HG03039 (cell line): ENCODE measurements around the gene DOK3.
"Not testable (repeated sequence)": the region's sequence is repeated elsewhere in the genome, so short reads cannot be mapped to it uniquely, and the experiment has no call there.

ENCODE experiments used
- ATAC-seq: cut with Tn5 transposase; IDR thresholded peaks from one replicate; pipeline ENCODE4 v1.9.1; 2021; ENCODE audit warnings: mild to moderate bottlenecking, moderate library complexity; ENCODE audit not compliant: unreplicated experiment

DOK3 gene

DNA sequence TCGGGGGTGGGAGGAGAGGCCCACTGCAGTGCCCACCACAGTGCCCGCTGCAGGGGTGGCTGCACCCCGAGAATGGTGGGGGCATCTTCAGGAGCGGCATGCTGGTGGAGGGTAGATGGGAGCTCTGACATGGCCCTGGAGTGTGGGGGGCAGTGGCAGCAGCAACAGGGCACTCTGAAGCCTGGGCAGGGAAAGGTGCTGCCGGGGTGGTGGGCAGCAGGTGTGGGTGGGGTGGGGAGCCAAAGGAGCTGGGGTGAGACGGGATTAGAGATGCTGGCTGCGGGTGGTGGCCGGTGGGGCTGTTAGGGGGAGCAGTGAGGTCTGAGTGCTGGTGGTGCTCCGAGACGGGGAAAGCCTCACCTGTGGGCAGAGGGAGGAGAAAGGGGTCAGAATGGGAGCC is 26.8 kb upstream of the DOK3 start:
- ATAC-seq: no peak

DNA sequence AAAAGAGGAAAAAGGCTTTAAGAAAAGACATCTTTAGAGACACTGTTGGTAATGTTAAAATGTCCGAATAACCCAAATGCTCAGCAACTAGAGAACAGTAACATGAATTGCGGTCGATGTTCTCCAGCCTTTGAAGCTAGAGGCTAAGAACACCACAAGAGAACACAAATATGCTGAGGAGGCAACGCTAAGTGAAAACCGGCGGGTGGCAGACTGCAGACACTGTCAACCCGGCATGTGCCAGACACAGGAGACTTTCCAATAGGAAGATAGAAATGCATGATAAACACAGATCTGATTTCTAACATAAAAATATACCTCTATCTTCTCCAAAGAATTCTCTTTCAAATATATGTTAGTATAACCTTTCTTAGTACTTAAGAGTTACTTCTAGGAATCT is 25.5 kb upstream of the DOK3 start:
- no peak for ATAC-seq

DNA sequence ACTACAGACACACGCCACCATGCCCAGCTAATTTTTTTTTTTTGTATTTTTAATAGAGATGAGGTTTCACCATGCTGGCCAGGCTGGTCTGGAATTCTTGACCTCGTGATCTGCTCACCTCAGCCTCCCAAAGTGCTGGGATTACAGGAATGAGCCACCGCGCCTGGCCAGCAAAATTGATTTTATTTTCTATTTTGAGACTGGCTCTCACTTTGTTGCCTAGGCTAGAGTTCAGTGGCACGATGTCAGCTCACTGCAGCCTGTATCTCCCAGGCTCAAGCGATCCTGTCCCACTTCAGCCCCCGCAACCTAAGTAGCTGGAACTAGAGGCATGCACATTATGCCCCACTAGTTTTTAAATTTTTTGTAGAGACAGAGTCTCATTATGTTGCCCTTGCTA is 24.8 kb upstream of the DOK3 start:
- not testable (repeated sequence) for ATAC-seq

DNA sequence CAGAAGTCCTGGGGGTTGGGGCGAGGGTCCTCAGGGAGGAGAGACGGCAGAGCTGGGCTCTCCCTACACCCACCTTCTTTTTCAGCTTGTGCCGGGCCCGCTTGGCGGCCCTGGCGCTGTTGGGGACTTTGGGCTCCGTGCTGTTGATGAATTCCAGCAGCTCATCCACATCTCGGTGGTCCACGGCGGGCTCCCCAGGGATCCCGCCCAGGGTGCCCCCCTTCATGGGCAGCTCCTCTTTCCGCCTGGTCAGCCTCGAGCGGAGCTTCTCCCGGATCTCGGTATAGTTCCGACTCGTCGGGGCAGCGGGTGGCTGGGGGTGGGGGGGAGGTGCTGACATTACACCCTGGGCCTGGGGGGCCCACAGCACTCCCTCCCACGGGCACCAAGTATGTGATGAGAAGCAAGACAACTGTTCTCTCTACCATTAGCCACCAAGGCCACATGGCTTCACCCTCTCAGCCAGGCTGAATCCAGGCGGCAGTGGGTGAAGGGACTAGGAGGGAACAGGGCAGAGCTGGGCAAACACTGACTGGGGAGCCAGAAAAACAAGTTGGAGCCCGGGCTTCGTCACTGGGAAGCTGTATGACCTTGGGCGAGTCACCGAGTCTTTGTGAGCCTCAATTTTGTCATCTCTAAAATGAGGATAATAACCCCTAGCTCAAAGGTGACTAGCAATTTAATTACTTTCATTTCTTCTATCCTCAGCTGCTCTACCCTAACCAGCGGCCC is 21.7 kb upstream of the DOK3 start:
- no peak for ATAC-seq

DNA sequence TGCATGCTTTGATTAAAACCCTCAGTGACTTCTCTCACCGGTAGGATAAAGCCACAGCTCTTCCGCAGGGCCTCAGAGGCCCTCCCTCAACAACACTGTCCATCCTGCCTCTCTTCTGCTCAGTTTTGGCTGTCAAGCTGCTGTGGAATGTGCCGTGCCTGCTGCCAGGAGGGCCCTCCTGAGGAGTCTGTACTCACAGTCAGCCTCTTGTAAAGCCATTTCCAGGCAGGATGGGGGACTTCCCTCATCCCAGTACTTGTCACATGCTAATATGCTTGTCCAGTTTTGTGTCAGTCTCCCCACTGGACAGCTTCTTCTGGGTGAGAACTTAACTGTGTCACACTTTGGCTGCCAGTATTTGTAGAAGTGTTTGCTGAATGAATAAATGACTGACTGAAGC is 21.0 kb upstream of the DOK3 start:
- no peak for ATAC-seq

DNA sequence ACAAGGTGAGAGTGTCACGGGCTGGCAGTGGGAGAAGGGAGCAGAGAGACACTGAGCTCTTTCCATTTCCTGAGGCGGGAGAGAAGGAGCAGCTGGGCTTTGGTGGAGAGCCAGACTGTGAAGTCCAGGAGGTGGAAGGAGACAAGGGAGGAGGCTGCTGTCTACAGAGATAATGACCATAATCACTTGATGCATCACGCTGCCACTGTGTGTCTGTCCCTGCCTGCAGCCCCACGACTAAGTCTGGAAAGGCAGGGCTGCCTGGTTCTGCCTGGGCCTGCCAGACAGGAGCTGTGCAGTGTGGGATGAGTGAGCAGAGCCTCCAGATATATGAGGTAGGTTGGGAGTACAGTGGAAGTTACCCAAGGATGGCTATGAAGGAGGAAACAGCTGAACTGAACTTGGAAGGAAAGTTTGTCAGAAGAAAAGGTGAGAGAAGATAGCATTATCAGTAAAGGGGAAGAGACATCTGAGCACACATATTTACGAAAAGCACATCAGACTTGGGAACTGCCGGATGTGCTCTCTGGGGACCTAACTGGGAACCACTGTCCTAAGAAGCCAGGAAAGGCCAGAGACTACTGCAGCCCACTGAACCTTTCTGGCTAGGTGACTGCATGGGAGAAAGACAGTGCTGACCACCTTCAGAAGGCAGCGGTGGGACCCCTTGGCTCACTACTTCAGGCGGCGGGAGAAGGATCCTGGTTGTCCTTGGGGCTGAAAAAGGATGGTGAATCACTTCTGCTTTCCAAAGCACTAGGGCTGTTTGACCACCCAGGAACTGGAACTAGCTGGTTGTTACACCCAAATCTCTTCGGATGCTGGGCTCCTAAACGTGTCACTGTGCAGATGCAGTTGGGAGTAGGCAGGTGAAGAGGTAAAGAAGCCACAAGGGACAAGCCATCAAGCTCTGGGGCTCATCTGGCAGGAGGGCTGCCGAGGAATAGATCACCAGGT is 19.9 kb upstream of the DOK3 start:
- no peak for ATAC-seq

DNA sequence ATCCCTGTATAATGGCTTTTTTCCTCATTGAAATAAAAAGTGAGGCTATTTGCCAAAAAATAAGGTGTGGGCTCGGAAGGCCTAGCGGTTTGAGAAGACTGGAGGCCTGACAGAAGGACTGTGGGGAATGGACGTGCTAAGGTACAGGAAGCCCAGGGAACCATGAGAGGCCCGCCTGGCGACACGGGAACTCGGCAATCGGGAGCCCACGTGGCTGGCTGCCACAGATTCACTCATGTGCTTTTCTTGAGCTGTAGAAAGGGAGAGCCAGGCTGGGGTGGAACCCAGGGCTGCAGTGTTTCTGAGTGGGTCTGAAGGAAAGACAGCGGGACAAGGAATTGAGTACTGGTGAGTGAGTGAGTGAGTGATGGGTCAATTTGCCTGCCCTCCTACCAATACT is 19.0 kb upstream of the DOK3 start:
- ATAC-seq: no peak

DNA sequence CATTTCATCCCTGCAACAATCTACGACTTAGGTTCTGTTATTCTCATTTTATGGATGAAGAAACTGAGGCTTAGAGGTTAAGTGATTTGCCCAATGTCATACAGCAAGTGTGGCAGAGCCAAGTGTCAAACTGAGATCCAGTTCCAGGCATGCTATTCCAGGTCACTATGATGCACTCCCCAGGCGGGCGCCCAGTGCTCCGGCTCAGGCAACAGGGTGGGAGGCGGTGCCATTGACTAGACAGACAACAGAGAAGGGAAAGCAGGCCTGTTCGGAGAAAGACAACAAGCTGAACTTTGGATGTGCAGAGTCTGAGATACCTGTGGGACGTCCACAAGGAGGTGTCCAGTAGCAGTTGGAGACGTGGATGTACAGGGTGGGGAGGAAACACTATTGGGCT is 18.0 kb upstream of the DOK3 start:
- no peak for ATAC-seq

DNA sequence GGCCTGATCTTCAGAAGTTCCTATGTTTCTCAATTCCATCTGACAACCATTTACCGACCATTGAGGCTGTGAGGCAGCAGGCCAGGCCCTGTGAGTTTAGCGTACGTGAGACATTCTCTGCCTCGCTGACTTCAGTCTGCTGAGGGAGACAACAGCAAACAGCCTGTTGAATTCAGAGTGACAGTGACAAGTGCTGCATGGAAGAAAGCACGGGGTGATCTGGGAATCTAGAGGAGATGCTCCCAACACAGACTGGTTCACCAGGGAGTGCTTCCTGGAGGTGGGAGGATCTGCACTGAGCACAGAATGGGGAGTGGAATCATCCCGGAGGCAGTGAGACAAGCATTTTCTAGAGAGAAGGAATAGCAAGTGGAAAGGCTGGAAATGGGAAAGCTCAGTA is 17.2 kb upstream of the DOK3 start:
- no peak for ATAC-seq

DNA sequence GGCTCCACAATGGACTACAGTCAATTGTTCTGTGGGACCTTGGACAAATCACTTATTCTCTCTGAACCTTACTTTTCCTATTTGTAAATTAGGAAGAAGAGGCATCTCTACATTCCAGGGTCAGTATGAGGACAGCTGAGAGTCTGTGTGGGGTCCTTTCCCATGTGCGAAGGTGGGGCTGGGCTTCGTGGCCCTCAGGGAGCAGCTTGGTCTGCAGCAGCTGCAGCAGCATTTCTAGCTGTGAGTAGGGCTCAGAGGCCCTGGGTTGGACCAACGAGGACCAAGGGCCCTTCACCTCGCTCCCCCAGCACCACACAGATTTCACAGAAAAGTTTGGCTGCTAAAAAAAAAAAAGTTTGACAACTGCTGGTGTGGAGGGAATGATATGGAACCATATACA is 16.6 kb upstream of the DOK3 start:
- ATAC-seq: no peak

DNA sequence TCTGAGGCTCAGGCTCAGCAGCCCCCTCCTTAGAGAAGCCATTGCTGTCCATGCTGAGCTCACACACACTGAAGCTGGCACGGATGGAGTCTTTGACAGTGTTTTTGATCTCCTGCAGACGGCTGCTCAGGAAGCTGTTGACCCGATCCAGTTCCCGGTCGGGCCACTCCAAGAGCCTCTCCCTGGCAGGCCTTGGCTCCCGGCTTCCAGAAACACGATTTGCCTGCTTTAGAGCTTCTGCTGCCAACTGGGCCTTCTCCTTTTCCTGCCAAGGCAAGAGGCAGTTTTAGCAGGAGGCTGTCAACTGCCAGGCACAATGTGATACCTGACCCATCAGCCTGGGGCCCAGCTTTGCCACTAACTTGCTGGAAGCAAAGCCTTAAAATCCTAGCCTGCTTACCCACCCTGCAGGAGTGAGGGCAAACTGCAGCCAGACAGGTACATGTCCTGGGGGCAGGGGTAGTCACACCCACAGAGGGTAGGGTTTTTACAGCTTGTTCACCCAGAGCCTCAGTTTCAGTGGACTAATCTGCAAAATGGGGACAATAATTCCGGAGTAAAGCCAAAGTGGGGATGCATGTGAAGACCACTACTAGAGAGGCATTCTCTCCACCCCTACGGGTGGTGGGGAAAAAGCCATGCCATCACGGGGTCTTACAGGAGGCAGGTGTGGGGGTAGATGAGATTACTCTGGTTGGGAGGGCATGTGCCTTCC is 15.5 kb upstream of the DOK3 start:
- no peak for ATAC-seq

DNA sequence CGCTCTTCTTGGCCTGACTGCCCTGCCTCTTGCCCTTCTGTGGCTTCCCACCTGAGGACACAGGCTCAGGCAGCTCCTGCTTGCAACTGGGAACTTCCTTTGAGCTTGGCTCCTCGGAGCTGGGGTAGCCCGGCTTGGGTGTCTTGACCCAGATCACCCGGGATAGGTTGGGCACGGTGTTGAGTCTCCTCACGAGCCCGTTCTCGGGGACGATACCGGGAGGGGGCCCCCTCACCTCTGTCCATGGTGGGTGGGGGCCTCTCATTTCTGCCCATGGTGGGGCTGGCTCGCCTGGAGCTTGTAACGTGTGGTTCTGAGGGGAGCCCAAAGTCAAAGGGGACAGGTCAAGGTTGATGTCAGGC is 14.9 kb upstream of the DOK3 start:
- no peak for ATAC-seq

DNA sequence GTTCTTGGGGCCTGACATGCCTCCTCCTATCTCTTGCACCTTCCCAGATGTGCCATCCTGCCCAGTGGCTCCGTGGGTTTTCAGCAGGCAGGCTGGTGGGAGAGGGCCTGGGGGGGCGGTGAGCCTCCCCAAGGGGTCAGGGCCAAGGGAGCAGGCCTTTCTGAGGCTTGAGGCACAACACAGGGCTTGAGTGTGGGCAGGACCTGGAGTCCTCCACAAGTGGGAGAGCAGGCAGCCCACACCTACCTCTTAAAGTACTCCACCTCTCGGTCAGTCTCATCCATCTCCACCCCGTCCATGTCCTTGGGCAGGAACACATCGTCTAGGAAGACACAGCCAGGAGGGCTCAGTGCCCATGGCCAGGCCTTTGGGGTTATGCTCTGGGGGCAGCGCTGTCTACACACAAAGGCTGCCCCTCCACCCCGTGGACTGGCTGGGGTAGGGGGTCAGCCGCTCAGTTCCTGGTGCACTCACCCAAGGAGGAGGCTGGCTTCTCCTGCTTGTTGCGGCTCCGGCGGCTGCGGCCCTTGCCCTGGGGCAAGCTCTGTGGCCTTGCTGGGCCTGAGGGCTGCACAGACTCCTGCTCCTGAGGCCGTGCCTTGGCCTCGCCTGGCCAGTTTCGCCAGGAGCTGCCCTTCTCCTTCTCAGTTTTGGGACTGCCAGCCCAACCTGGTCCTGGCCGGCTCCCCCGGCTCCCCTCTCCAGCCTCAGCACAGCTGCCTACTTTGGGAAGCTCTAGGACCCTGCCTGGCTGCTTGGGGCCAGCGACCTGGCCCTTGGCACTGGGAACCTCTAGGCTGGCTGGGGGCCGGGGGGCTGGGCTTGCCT is 14.3 kb upstream of the DOK3 start:
- no peak for ATAC-seq

DNA sequence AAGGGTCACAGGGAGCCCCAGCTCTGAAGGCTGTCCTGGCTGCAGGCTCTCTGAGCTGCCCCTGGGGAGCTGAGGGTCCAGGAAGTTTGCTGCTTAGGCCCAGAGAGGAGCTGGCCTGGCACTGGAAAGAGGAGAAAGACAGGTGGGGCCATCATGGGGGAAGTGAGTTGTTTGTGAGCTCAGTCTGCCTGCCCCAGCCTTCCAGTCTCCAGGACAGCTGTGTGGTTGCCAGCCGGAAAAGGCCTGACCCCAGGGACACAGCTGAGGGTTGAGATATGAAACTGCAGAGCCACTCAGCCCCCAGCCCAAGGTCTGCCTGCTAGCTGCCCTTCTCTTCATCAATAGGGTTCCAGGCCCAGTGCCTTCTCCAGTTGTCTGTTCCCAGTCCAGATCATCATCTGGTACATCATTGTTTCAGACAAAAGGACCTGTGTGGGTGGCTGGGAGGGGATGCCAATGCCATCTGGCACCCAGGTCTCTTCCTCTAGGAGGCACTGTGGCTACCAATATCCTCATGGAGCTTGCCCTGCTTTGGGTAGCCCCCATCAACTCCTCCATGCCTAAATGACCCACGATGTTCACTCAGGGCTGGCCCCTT is 11.4 kb upstream of the DOK3 start:
- ATAC-seq: no peak

DNA sequence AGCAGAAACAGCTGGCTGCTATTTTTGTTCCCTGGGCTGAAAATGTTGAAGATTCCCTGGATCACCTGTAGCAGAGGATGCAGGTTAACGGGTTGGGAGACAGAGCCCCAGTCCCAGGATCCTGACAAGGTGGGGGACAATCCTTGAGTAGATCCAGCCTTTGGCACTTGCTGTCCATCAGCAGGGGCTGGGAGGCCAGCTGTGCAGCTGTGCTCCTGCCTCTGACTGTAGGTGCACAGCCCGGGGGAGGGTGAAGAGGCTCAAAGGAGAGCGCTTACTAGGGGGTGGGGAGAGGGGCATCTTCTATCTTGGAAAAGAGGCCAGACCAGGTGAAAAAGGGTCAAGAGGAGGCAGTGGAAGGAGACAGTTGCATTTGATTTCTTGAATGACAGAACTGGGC is 10.6 kb upstream of the DOK3 start:
- no peak for ATAC-seq

DNA sequence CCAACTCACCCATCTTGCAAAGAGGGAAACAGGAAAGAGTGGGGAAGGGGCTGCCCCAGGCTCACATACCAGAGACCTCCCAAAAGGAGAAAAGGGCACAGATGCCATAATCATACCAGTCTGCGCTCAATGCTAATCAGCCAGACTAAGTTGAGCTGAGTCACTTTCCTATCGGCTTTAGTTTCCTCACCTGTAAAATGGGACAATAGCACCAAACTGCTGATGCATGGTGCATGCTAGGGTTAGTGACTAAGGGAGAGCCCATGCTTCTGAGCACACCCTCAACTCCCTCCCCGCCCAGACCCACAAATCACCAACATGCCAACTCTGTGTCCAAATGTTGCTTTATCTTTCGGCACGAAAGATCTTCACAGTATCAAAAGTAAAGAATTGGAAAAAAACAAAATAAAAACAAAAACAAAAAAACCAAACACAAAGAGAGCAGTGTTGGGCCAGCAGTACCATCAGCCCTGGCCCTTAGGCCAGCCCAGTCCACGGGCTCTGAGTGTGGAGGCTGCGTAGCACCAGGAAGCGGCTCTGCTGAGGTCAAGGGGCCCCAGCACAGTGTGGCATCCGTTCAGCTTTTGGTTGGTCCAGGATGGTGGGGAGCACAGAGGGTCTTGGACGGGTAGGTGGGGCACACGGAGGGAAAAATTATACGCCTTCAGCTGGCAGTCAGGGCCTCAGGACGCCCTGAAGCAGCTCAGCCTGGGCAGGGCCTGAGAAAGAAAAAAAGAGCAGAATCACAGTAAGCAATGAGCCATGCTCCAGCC is 10.0 kb upstream of the DOK3 start:
- no peak for ATAC-seq

DNA sequence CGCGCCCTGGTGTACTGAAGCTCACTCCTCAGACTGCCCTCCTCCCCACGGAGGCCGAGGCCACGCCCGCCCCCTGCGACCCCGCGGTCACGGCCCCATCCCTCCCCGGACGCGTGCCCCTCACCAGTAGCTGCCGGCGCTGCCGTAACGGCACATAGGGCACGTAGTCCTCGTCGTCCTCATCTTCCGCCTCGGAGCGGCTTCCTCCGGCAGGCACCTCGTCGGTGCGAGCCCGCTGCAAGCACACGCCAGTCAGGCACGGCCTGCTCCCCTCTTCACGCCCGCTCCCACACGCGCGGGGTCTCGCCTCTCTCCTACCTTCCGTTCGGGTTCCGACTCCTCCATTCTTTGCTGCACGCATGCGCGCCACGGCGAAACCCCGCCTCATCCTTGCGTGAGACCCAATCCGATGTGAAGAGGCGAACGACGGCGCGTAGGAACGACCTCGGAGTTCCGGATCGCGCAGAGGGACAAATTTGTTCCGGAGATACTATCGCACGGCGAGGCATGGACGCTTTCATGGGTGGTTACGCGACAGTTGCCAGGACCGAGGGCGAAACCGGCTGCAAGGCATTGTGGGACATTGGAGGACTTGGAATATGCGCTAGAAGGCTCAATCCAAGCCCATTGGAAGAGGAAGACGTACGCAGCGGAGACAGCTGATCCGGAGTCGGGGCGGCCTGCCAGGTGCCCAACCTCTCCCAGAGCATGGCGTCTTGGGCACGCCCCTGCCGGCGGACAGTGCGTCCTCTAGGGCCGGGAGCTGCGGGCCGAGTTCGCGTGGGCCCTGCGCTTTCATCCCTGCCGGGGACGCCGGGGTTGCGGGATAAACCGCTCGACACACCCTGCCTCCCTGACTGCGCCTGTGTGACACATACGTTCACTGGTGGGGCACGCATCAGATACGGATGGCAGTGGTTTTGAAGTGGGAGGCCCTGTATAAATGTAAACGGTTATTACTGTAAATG is 7.3 kb upstream of the DOK3 start, which contains the start of gene DDX41:
TSS of gene DDX41 (minus strand) at position 361 of the 968 bp plus-strand sequence. CDS start at position 345, 16 bp downstream.
- peak; percentile 52 for ATAC-seq

DNA sequence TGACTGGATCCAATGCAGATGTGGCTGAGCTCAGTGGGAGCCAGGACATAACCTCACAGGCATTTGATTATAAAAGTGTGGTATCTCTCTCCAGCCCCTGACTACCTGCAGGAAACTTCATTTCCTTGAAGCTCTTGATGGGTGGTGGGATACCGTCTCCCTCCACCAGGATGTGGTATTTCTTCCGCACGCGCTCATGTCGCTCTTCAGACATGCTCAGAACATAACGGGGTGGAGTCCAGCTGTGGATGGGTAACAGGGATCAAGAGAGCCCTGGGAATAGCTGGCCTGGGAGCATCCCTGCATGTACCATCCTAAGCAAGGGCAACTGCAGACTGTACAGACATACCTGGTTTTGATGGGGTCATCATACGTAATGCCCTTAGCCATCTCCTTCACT is 6.0 kb upstream of the DOK3 start:
- no peak for ATAC-seq
